Measurements from ENCODE around the gene CCR8. TPM values are rescaled to one million over a fixed set of nuclear protein-coding genes. Genes with fewer than 3 reads are reported as not detected.
A peak's percentile ranks its signal among the peaks of the same experiment; 100 is the strongest.

The CCR8 gene
- total RNA-seq, 1 experiment from 2014 or later: not detected

DNA sequence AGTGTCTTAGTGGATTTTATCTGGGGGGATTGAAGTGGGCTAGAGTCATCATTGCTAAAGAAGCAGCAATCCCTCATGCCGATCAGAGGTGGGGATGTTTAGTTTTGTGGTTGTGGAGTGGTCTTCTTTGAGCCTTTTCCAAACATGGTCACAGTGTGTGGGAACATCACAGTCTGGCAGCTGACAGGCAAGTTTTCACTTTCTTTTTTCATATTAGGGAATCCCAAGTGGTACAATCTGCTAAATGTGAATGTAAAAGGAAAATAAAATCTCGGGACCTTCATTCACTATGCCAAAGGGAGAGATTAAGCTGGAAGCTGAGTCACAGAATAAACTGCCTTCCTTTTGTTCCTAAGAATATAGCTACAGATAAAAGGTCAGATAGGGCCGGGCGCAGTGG lies 39.3 kb upstream of the CCR8 start:
- no peak for TF ChIP-seq CTCF (IDR thresholded peaks at IDR 0.05; ENCODE audit: unreplicated experiment)
- H3K4me1 Mint-ChIP-seq (ENCODE audit: insufficient read depth, unreplicated experiment): no peaks in the 10 kb centered on the region
- intact Hi-C loops (cut with micrococcal nuclease): loop anchor here (5.0 kb wide), 1 partner anchor 87 kb away; no protein-coding TSS in a partner anchor
- no peaks in the 10 kb centered on the region for H3K27me3 Mint-ChIP-seq (ENCODE audit: insufficient read depth, unreplicated experiment)
- no TSS peak for BruUV-seq (replicated peaks)
- no peaks in the 10 kb centered on the region for H3K36me3 Mint-ChIP-seq (ENCODE audit: insufficient read depth, unreplicated experiment)
- ChIA-PET POLR2A (interaction anchor here (0.7 kb wide), 1 partner anchor 94 kb away, joined by 3 read pairs; no protein-coding TSS in a partner anchor), CTCF (interaction anchor here (0.6 to 10.7 kb wide), 22 partner anchors 10 to 766 kb away, joined by 3 to 477 read pairs (median 6); partner anchors contain the start of genes CX3CR1, GORASP1, TTC21A and XIRP1)
- no peak overlapping the region for H3K27ac Mint-ChIP-seq (ENCODE audit: low read depth, unreplicated experiment)
- no peaks in the 10 kb centered on the region for H3K9me3 Mint-ChIP-seq (ENCODE audit: unreplicated experiment)
- no peak for DNase-seq (ENCODE audit: unreplicated experiment)
- no peak overlapping the region for H3K4me3 Mint-ChIP-seq (ENCODE audit: unreplicated experiment)

- H3K27ac Mint-ChIP-seq (ENCODE audit: low read depth, unreplicated experiment): no peak overlapping the region
- no peaks in the 10 kb centered on the region for H3K36me3 Mint-ChIP-seq (ENCODE audit: insufficient read depth, unreplicated experiment)
- peak; percentile 76 for DNase-seq (ENCODE audit: unreplicated experiment)
- no peaks in the 10 kb centered on the region for H3K9me3 Mint-ChIP-seq (ENCODE audit: unreplicated experiment)
- H3K4me1 Mint-ChIP-seq (ENCODE audit: insufficient read depth, unreplicated experiment): no peaks in the 10 kb centered on the region
- BruUV-seq (replicated peaks): no TSS peak
- ChIA-PET CTCF (interaction anchor here (0.5 to 10.7 kb wide), 64 partner anchors 9 to 935 kb away, joined by 3 to 477 read pairs (median 6); partner anchors contain the start of genes CX3CR1, GORASP1, TTC21A and XIRP1), POLR2A (interaction anchor here (0.7 to 1.5 kb wide), 5 partner anchors 92 to 184 kb away, joined by 3 to 5 read pairs (median 4); partner anchors contain the start of genes GORASP1 and TTC21A)
- H3K4me3 Mint-ChIP-seq (ENCODE audit: unreplicated experiment): no peak overlapping the region
- intact Hi-C loops (cut with micrococcal nuclease): loop anchor here (5.0 kb wide), 1 partner anchor 85 kb away; no protein-coding TSS in a partner anchor
- H3K27me3 Mint-ChIP-seq (ENCODE audit: insufficient read depth, unreplicated experiment): no peaks in the 10 kb centered on the region
- peak; percentile 90 for TF ChIP-seq CTCF (IDR thresholded peaks at IDR 0.05; ENCODE audit: unreplicated experiment)
These were observed 37.6 kb upstream of the CCR8 start for GRCh38 chr3:39291903-39292329.

DNA sequence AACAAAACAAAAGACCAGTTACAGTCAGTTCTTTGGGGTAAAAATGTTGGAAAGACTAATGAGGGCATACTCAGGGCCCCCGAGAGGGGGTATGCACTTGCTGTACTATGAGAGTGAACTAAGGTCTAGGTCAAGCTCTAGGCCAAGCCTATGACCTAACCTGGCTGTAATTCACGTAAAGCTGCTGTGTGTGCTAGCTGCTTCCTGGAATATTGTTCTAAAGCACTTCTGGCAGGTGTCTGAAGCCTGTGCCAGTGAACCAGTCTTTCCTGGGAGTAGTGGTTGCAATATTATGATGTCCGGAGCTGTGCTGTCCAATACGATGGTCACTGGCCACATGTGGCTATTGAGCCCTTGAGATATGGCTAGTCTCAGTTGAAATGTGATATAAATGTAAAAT lies 36.5 kb upstream of the CCR8 start:
- no peak overlapping the region for H3K4me3 Mint-ChIP-seq (ENCODE audit: unreplicated experiment)
- ChIA-PET CTCF (interaction anchor here (0.6 to 10.7 kb wide), 38 partner anchors 10 to 928 kb away, joined by 3 to 477 read pairs (median 8); partner anchors contain the start of genes CX3CR1, GORASP1, TTC21A and XIRP1), POLR2A (interaction anchor here (1.1 to 1.5 kb wide), 2 partner anchors 115 to 166 kb away, joined by 4 read pairs; no protein-coding TSS in a partner anchor)
- no peaks in the 10 kb centered on the region for H3K9me3 Mint-ChIP-seq (ENCODE audit: unreplicated experiment)
- intact Hi-C loops (cut with micrococcal nuclease): loop anchor here (5.0 kb wide), 1 partner anchor 84 kb away; no protein-coding TSS in a partner anchor
- no peaks in the 10 kb centered on the region for H3K4me1 Mint-ChIP-seq (ENCODE audit: insufficient read depth, unreplicated experiment)
- no peak for DNase-seq (ENCODE audit: unreplicated experiment)
- TF ChIP-seq CTCF (IDR thresholded peaks at IDR 0.05; ENCODE audit: unreplicated experiment): no peak
- no peaks in the 10 kb centered on the region for H3K27me3 Mint-ChIP-seq (ENCODE audit: insufficient read depth, unreplicated experiment)
- H3K36me3 Mint-ChIP-seq (ENCODE audit: insufficient read depth, unreplicated experiment): no peaks in the 10 kb centered on the region
- H3K27ac Mint-ChIP-seq (ENCODE audit: low read depth, unreplicated experiment): no peak overlapping the region
- no TSS peak for BruUV-seq (replicated peaks)

- intact Hi-C loops (cut with micrococcal nuclease): loop anchor here (5.0 kb wide), 1 partner anchor 83 kb away; no protein-coding TSS in a partner anchor
- Mint-ChIP-seq H3K27ac (ENCODE audit: low read depth, unreplicated experiment) (no peak overlapping the region), H3K4me3 (ENCODE audit: unreplicated experiment) (no peak overlapping the region), H3K9me3 (ENCODE audit: unreplicated experiment) (peaks cover 7% of the 10 kb centered on the region), H3K36me3 (ENCODE audit: insufficient read depth, unreplicated experiment) (no peaks in the 10 kb centered on the region), H3K27me3 (ENCODE audit: insufficient read depth, unreplicated experiment) (peaks cover 9% of the 10 kb centered on the region), H3K4me1 (ENCODE audit: insufficient read depth, unreplicated experiment) (no peaks in the 10 kb centered on the region)
- DNase-seq (ENCODE audit: unreplicated experiment): no peak
- ChIA-PET CTCF (interaction anchor here (0.6 to 10.7 kb wide), 8 partner anchors 10 to 770 kb away, joined by 3 to 477 read pairs (median 4); partner anchors contain the start of gene XIRP1), POLR2A (no interaction called here)
- BruUV-seq (replicated peaks): no TSS peak
- TF ChIP-seq CTCF (IDR thresholded peaks at IDR 0.05; ENCODE audit: unreplicated experiment): no peak
These were observed 34.9 kb upstream of the CCR8 start for GRCh38 chr3:39294446-39295183.

Measured in MCF 10A (cell line).